Esophagus muscularis mucosa (tissue), 4 donors: ENCODE measurements around the gene ANKRD13B.

Source experiments
- CTCF ChIP-seq, 3 experiments: fragments of 200-600 bp in 2 of 3; fragments of 450-650 bp in 1 of 3; sonication (generic) in 2 of 3; IDR thresholded peaks; one replicate each; pipeline ENCODE4 v1.5.1; 2017 to 2019; ENCODE audit warnings: antibody characterized with exemption in 3 of 3, mild to moderate bottlenecking in 2 of 3, moderate library complexity in 1 of 3
- EP300 ChIP-seq: sonication (generic); formaldehyde crosslinking; IDR thresholded peaks from one replicate; pipeline ENCODE4 v1.6.1; 2017; ENCODE audit warnings: antibody characterized with exemption
- POLR2AphosphoS5 ChIP-seq, 2 donors: sonication (generic); formaldehyde crosslinking; IDR thresholded peaks; one replicate each; pipeline ENCODE4 v1.6.1; 2017; ENCODE audit warnings: antibody characterized with exemption in 2 of 2

- no peak for TF ChIP-seq EP300
- TF ChIP-seq CTCF (IDR thresholded peaks at IDR 0.05) = no peak
- TF ChIP-seq POLR2AphosphoS5 (IDR thresholded peaks at IDR 0.05) = no peak
Observed at GRCh38 chr17:29569245-29569950, 23.5 kb upstream of the ANKRD13B start.
